Hepatocyte (in vitro differentiated cells): ENCODE data around the gene MOB3C. TPM values are rescaled to one million over a fixed set of nuclear protein-coding genes. Genes with fewer than 3 reads are reported as not detected.

Source experiments
- DNase-seq: peaks from one replicate; pipeline ENCODE4 v3.0.0-alpha.2; 2016; ENCODE audit warnings: low spot score
- H2AFZ ChIP-seq: fragments of 200-600 bp; sonication (generic); 2 replicates; pipeline ENCODE4 v1.6.0; 2016; ENCODE audit warnings: antibody characterized with exemption, mild to moderate bottlenecking
- H3K27ac ChIP-seq: fragments of 200-600 bp; sonication (generic); 2 replicates; pipeline ENCODE4 v1.5.1; 2016; ENCODE audit warnings: mild to moderate bottlenecking
- H3K27me3 ChIP-seq: fragments of 200-600 bp; sonication (generic); 2 replicates; pipeline ENCODE4 v1.6.1; 2016
- H3K36me3 ChIP-seq: fragments of 200-600 bp; sonication (generic); replicated peaks from 2 replicates; pipeline ENCODE4 v1.5.1; 2016; ENCODE audit warnings: low read depth; ENCODE audit not compliant: insufficient read depth
- H3K4me1 ChIP-seq: fragments of 200-600 bp; sonication (generic); 2 replicates; pipeline ENCODE4 v1.5.1; 2016; ENCODE audit warnings: mild to moderate bottlenecking, moderate library complexity; ENCODE audit not compliant: insufficient read depth
- H3K4me2 ChIP-seq: fragments of 200-600 bp; sonication (generic); 2 replicates; pipeline ENCODE4 v1.6.0; 2016
- H3K4me3 ChIP-seq: fragments of 200-600 bp; sonication (generic); 2 replicates; pipeline ENCODE4 v1.5.1; 2016; ENCODE audit warnings: mild to moderate bottlenecking
- H3K79me2 ChIP-seq: fragments of 200-600 bp; sonication (generic); 2 replicates; pipeline ENCODE4 v1.6.0; 2017; ENCODE audit warnings: mild to moderate bottlenecking
- H3K9me2 ChIP-seq: fragments of 200-600 bp; sonication (generic); replicated peaks from 2 replicates; pipeline ENCODE4 v1.6.0; 2017; ENCODE audit warnings: mild to moderate bottlenecking; ENCODE audit not compliant: insufficient read depth
- H3K9me3 ChIP-seq: fragments of 200-600 bp; sonication (generic); 2 replicates; pipeline ENCODE4 v1.5.1; 2016; ENCODE audit warnings: low read depth, mild to moderate bottlenecking
- H4K20me1 ChIP-seq: fragments of 200-600 bp; sonication (generic); 2 replicates; pipeline ENCODE4 v1.6.0; 2016; ENCODE audit warnings: mild to moderate bottlenecking; ENCODE audit not compliant: insufficient read depth, poor library complexity, severe bottlenecking
- EZH2 ChIP-seq: fragments of 200-600 bp; sonication (generic); IDR thresholded peaks from 2 replicates; pipeline ENCODE4 v1.6.1; 2016; ENCODE audit warnings: antibody characterized with exemption, mild to moderate bottlenecking, borderline replicate concordance
- EZH2phosphoT487 ChIP-seq: fragments of 200-600 bp; sonication (generic); IDR thresholded peaks from one replicate; pipeline ENCODE4 v1.6.1; 2018; ENCODE audit warnings: antibody characterized with exemption, mild to moderate bottlenecking, low read depth, moderate library complexity; ENCODE audit not compliant: unreplicated experiment, severe bottlenecking
- WGBS: methylation state at CpG from one replicate; pipeline ENCODE4 v1.1.6; 2016; ENCODE audit warnings: low lambda C conversion rate; ENCODE audit errors: missing lambda C conversion rate; 5-methylcytosine and 5-hydroxymethylcytosine counted together
- polyA plus RNA-seq: library from polyadenylated mRNA; unstranded; fragments of >200 nt; fragmentation: Nextera tagmentation; extraction: Ambion mirVana; gene quantifications from 2 replicates; pipeline ENCODE4 v1.2.1, GENCODE V29; 2016
- total RNA-seq: library from RNA; depleted of rRNA; stranded (reverse); fragments of >200 nt; gene quantifications from 2 replicates; pipeline ENCODE4 v1.2.3, GENCODE V29; 2014
- TF ChIP-seq, protein P1 (sequence below): fragments of 200-600 bp; sonication (generic); IDR thresholded peaks from 2 replicates; pipeline ENCODE4 v1.5.1; 2016; ENCODE audit warnings: antibody characterized with exemption, mild to moderate bottlenecking; ENCODE audit not compliant: poor library complexity

MOB3C gene
- total and polyA plus RNA-seq, 2 experiments from 2014 or later, result 5.8 to 6.6 TPM

DNA sequence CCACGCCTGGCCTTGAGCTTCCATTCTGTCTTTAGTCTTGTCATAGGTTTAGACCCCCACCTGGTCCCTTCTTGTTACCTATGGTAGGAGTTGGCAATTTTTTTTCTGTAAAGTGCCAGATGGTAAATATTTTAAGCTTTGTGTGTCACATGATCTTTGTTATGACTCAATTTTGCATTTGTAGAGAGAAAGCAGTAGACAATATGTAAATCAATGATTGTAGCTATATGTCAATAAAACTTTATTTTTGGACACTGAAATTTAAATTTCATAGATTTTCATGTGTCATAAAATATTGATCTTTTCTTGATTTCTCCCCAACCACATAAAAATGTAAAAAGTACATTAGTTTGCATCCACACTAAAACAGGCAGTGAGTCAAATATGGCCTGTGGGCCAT lies 20.6 kb downstream of the MOB3C start:
- no peaks in the 10 kb centered on the region for H3K9me2 ChIP-seq
- no peak overlapping the region for H2AFZ ChIP-seq
- H3K36me3 ChIP-seq, result no peaks in the 10 kb centered on the region
- no peaks in the 10 kb centered on the region for H3K9me3 ChIP-seq
- H3K79me2 ChIP-seq, result peaks cover 16% of the 10 kb centered on the region
- WGBS, result 100% methylated on average over 1 of the region's 1 CpG
- no peaks in the 10 kb centered on the region for H3K4me1 ChIP-seq
- H3K4me3 ChIP-seq, result no peak overlapping the region
- H4K20me1 ChIP-seq, result no peaks in the 10 kb centered on the region
- no peaks in the 10 kb centered on the region for H3K27me3 ChIP-seq
- no peak for TF ChIP-seq EZH2
- TF ChIP-seq, protein P1, sequence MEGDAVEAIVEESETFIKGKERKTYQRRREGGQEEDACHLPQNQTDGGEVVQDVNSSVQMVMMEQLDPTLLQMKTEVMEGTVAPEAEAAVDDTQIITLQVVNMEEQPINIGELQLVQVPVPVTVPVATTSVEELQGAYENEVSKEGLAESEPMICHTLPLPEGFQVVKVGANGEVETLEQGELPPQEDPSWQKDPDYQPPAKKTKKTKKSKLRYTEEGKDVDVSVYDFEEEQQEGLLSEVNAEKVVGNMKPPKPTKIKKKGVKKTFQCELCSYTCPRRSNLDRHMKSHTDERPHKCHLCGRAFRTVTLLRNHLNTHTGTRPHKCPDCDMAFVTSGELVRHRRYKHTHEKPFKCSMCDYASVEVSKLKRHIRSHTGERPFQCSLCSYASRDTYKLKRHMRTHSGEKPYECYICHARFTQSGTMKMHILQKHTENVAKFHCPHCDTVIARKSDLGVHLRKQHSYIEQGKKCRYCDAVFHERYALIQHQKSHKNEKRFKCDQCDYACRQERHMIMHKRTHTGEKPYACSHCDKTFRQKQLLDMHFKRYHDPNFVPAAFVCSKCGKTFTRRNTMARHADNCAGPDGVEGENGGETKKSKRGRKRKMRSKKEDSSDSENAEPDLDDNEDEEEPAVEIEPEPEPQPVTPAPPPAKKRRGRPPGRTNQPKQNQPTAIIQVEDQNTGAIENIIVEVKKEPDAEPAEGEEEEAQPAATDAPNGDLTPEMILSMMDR, result no peak
- TF ChIP-seq EZH2phosphoT487, result no peak
- H3K27ac ChIP-seq, result no peak overlapping the region
- DNase-seq, result no peak
- no peak overlapping the region for H3K4me2 ChIP-seq

DNA sequence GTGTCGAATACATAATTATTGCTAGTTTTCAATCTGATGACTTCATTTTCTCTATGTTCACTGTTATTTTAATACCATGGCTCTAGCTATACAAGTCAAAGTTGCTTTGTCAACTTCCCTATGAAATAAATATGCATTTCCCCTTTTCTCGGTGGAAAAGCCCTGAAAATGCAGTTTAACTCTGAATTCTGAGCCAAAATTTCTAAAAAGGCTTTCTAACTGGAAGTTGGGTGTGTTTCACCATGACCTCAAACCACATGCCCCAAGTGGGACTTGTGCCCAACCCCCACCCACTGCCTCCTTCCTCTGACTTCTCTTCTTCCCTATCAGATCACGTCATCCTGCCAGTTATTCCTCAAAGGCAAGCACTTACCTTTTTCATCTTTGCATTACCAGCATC lies 21.5 kb downstream of the MOB3C start:
- Histone ChIP-seq H3K79me2 (peaks cover 9% of the 10 kb centered on the region), H3K4me3 (no peak overlapping the region), H3K9me3 (no peaks in the 10 kb centered on the region), H3K36me3 (no peaks in the 10 kb centered on the region), H2AFZ (no peak overlapping the region), H3K9me2 (no peaks in the 10 kb centered on the region), H4K20me1 (no peaks in the 10 kb centered on the region), H3K27me3 (no peaks in the 10 kb centered on the region), H3K4me1 (no peaks in the 10 kb centered on the region), H3K27ac (no peak overlapping the region), H3K4me2 (no peak overlapping the region)
- no peak for DNase-seq
- no peak for TF ChIP-seq EZH2phosphoT487
- TF ChIP-seq, protein P1, result no peak
- no peak for TF ChIP-seq EZH2
- 95% methylated on average over 3 of the region's 3 CpGs for WGBS

DNA sequence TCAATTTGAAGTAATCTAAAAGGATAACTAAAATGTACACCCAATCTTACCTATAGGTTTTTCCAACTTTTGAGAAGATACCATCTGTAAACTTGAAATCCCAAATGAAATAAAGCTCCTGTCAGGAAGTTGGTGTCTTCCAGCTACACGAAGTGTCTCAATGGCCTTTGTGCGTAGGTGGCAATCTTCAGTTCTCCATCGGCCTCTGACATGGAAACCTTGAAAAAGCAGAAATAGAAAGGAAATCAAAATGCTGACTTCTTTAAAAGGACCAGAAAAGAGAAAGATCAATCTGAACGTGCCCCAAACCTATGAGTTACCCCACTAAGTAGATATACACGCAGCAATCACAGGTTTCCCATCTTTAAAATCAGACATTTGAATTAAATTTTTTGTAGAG lies 22.5 kb downstream of the MOB3C start:
- Histone ChIP-seq H2AFZ (no peak overlapping the region), H3K36me3 (no peaks in the 10 kb centered on the region), H3K27me3 (no peaks in the 10 kb centered on the region), H3K4me3 (no peak overlapping the region), H3K79me2 (peaks cover 8% of the 10 kb centered on the region), H3K4me2 (no peak overlapping the region), H3K9me3 (no peaks in the 10 kb centered on the region), H3K27ac (no peak overlapping the region), H3K9me2 (no peaks in the 10 kb centered on the region), H4K20me1 (no peaks in the 10 kb centered on the region), H3K4me1 (no peaks in the 10 kb centered on the region)
- TF ChIP-seq, protein P1, result no peak
- TF ChIP-seq EZH2 (no peak), EZH2phosphoT487 (no peak)
- DNase-seq, result no peak
- 95% methylated on average over 5 of the region's 5 CpGs for WGBS

DNA sequence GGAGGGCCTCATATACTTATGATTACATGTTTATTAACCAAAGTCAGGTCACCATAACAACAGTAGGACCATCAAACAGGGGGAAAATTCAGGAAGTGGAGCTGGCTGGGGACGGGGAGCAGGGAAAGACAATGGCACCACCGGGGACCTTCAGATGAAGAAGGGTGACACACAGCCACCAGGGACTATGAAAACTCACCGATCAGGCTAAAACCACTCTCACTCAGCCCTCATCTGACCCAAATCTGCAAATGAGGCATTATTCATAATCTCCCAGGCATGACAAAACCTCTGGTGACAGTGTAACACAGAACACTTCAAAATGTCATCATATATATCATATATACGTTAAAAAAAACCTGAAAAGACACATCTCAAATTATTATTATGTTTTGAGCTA lies 23.8 kb downstream of the MOB3C start:
- DNase-seq, result no peak

More for the DNA sequence above, 23.8 kb downstream of the MOB3C start:
- H3K4me2 ChIP-seq, result no peak overlapping the region
- H3K4me1 ChIP-seq, result no peaks in the 10 kb centered on the region
- H2AFZ ChIP-seq, result no peak overlapping the region
- WGBS, result 93% methylated on average over 4 of the region's 4 CpGs
- no peaks in the 10 kb centered on the region for H3K9me2 ChIP-seq
- H3K36me3 ChIP-seq, result no peaks in the 10 kb centered on the region
- no peaks in the 10 kb centered on the region for H4K20me1 ChIP-seq
- no peaks in the 10 kb centered on the region for H3K27me3 ChIP-seq
- no peak for TF ChIP-seq EZH2
- TF ChIP-seq, protein P1, result no peak
- TF ChIP-seq EZH2phosphoT487, result no peak
- H3K4me3 ChIP-seq, result no peak overlapping the region
- H3K27ac ChIP-seq, result no peak overlapping the region
- peaks cover 2% of the 10 kb centered on the region for H3K79me2 ChIP-seq
- no peaks in the 10 kb centered on the region for H3K9me3 ChIP-seq
